ENCODE results near the gene CLRN3.

Gene CLRN3

GRCh38 chr10:127908959-127909267, 16.2 kb upstream of the CLRN3 start:
- TF ChIP-seq TAF1 (IDR thresholded peaks at IDR 0.05; ENCODE audit: borderline replicate concordance, insufficient read depth, low read length) (no peak), POLR2AphosphoS5 (IDR thresholded peaks at IDR 0.05; ENCODE audit: low read depth, low read length) (no peak), FOXP2 (optimal IDR thresholded peaks at IDR 0.05; ENCODE audit: borderline replicate concordance, extremely low read depth, extremely low read length, insufficient read depth) (no peak), REST (IDR thresholded peaks at IDR 0.05; ENCODE audit: insufficient read depth in 1 of 2, low read depth in 2 of 2, low read length in 2 of 2) (no peak), SIN3A (IDR thresholded peaks at IDR 0.05; ENCODE audit: borderline replicate concordance, insufficient read depth, low read length) (no peak)

GRCh38 chr10:127908106-127908958, 15.6 kb upstream of the CLRN3 start:
- TF ChIP-seq SIN3A (IDR thresholded peaks at IDR 0.05; ENCODE audit: borderline replicate concordance, insufficient read depth, low read length) (no peak), FOXP2 (optimal IDR thresholded peaks at IDR 0.05; ENCODE audit: borderline replicate concordance, extremely low read depth, extremely low read length, insufficient read depth) (no peak), REST (IDR thresholded peaks at IDR 0.05; ENCODE audit: insufficient read depth in 1 of 2, low read depth in 2 of 2, low read length in 2 of 2) (no peak), TAF1 (IDR thresholded peaks at IDR 0.05; ENCODE audit: borderline replicate concordance, insufficient read depth, low read length) (no peak), POLR2AphosphoS5 (IDR thresholded peaks at IDR 0.05; ENCODE audit: low read depth, low read length) (no peak)

- TF ChIP-seq TAF1 (IDR thresholded peaks at IDR 0.05; ENCODE audit: borderline replicate concordance, insufficient read depth, low read length) = no peak
- no peak for TF ChIP-seq POLR2AphosphoS5 (IDR thresholded peaks at IDR 0.05; ENCODE audit: low read depth, low read length)
- no peak for TF ChIP-seq REST (IDR thresholded peaks at IDR 0.05; ENCODE audit: insufficient read depth in 1 of 2, low read depth in 2 of 2, low read length in 2 of 2)
- TF ChIP-seq SIN3A (IDR thresholded peaks at IDR 0.05; ENCODE audit: borderline replicate concordance, insufficient read depth, low read length) = no peak
- TF ChIP-seq FOXP2 (optimal IDR thresholded peaks at IDR 0.05; ENCODE audit: borderline replicate concordance, extremely low read depth, extremely low read length, insufficient read depth) = no peak
Measured at GRCh38 chr10:127907411-127908105, 14.8 kb upstream of the CLRN3 start.

GRCh38 chr10:127906548-127907377, 14.0 kb upstream of the CLRN3 start, which contains the start of gene PTPRE:
TSS of gene PTPRE (plus strand) at chr10:127907103. CDS start at chr10:128040882, 133,779 bp downstream.
- no peak for TF ChIP-seq TAF1 (IDR thresholded peaks at IDR 0.05; ENCODE audit: borderline replicate concordance, insufficient read depth, low read length)
- no peak for TF ChIP-seq POLR2AphosphoS5 (IDR thresholded peaks at IDR 0.05; ENCODE audit: low read depth, low read length)
- no peak for TF ChIP-seq SIN3A (IDR thresholded peaks at IDR 0.05; ENCODE audit: borderline replicate concordance, insufficient read depth, low read length)
- no peak for TF ChIP-seq FOXP2 (optimal IDR thresholded peaks at IDR 0.05; ENCODE audit: borderline replicate concordance, extremely low read depth, extremely low read length, insufficient read depth)
- TF ChIP-seq REST (IDR thresholded peaks at IDR 0.05; ENCODE audit: insufficient read depth in 1 of 2, low read depth in 2 of 2, low read length in 2 of 2) = no peak

Data from PFSK-1 (cell line).